Loucy (cell line): ENCODE data around the gene ALPK3.

Experiments used
- H2AFZ ChIP-seq: fragments of 200-600 bp; sonication (generic); 2 replicates; pipeline ENCODE4 v1.6.0; 2016; ENCODE audit warnings: antibody characterized with exemption, mild to moderate bottlenecking, low read length, moderate library complexity
- H3F3A ChIP-seq: fragments of 200-600 bp; 2 replicates; pipeline ENCODE4 v1.6.0; 2016; ENCODE audit warnings: antibody characterized with exemption, low read depth, mild to moderate bottlenecking
- H3K27me3 ChIP-seq: fragments of 200-600 bp; sonication (generic); 2 replicates; pipeline ENCODE4 v1.6.1; 2014; ENCODE audit warnings: low read length, mild to moderate bottlenecking; ENCODE audit not compliant: insufficient read depth, poor library complexity, severe bottlenecking
- H3K36me3 ChIP-seq: fragments of 200-600 bp; sonication (generic); 2 replicates; pipeline ENCODE4 v1.6.1; 2016; ENCODE audit warnings: low read length; ENCODE audit not compliant: insufficient read depth
- H3K4me1 ChIP-seq: fragments of 200-600 bp; sonication (generic); 2 replicates; pipeline ENCODE4 v1.5.1; 2014; ENCODE audit warnings: low read length, mild to moderate bottlenecking; ENCODE audit not compliant: insufficient read depth, poor library complexity, severe bottlenecking
- H3K4me2 ChIP-seq: fragments of 200-600 bp; sonication (generic); 2 replicates; pipeline ENCODE4 v1.6.0; 2014; ENCODE audit warnings: antibody characterized with exemption, low read length, low read depth, mild to moderate bottlenecking; ENCODE audit not compliant: poor library complexity, severe bottlenecking
- H3K4me3 ChIP-seq: fragments of 200-600 bp; sonication (generic); 2 replicates; pipeline ENCODE4 v1.5.1; 2014; ENCODE audit warnings: low read length, mild to moderate bottlenecking, mixed read lengths; ENCODE audit not compliant: poor library complexity, severe bottlenecking
- H3K79me2 ChIP-seq: fragments of 200-600 bp; sonication (generic); 2 replicates; pipeline ENCODE4 v1.6.1; 2014; ENCODE audit warnings: low read length; ENCODE audit not compliant: insufficient read depth
- H3K9ac ChIP-seq: fragments of 200-600 bp; sonication (generic); 2 replicates; pipeline ENCODE4 v1.6.0; 2014; ENCODE audit warnings: mild to moderate bottlenecking, low read depth, low read length, moderate library complexity; ENCODE audit not compliant: poor library complexity, severe bottlenecking
- H3K9me2 ChIP-seq: fragments of 200-600 bp; sonication (generic); replicated peaks from 2 replicates; pipeline ENCODE4 v1.6.1; 2016; ENCODE audit warnings: low read depth, low read length, mixed read lengths
- H3K9me3 ChIP-seq: fragments of 200-600 bp; sonication (generic); 2 replicates; pipeline ENCODE4 v1.6.1; 2014; ENCODE audit warnings: mild to moderate bottlenecking, antibody characterized with exemption, low read length, low read depth; ENCODE audit not compliant: insufficient read depth
- H4K20me1 ChIP-seq: fragments of 200-600 bp; sonication (generic); 2 replicates; pipeline ENCODE4 v1.6.0; 2014; ENCODE audit warnings: antibody characterized with exemption, low read length, mild to moderate bottlenecking; ENCODE audit not compliant: insufficient read depth, poor library complexity, severe bottlenecking
- CTCF ChIP-seq: fragments of 200-600 bp; sonication (generic); conservative IDR thresholded peaks from 2 replicates; pipeline ENCODE4 v1.5.1; 2014; ENCODE audit warnings: mild to moderate bottlenecking, antibody characterized with exemption, low read length
- EZH2phosphoT487 ChIP-seq: fragments of 200-600 bp; IDR thresholded peaks from 2 replicates; pipeline ENCODE4 v1.6.1; 2018; ENCODE audit warnings: antibody characterized with exemption, mild to moderate bottlenecking, moderate library complexity, borderline replicate concordance

The ALPK3 gene

DNA sequence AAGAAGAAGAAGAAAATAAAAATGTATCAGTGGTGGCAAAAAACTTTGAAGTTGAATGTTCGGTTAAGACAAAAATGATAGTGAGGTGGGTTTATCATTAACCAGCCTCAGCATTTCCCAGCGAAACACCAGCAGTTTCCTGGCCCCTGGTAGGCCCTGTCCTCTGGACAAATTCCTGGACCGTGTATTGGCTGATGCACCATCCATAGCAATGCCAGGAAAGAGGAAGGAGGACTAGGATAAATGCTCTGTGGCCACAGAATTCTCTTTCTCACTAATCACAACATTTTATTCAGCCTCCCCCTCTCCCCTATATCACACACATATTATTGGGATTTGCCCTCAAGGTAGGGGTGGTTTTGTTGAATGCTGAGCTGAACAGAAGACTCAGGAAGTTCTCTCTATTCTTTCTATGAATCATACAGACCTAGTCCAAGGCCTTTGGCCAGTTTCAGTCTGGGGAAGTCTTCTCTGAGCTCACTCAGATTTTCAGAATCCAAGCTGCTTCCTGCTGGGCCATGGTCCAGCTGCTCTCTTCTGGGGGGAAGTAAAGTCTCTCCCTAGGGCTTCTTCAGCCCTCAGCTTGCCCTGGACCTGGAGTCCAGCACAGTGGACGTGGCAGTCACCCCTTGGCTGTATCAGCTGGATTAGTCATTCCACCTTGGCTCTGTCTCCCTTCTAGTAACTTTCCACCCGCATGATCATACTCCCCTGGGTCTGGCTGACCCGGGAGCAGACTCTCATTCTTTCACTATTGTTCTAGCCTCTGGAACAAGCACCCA is 94.9 kb downstream of the ALPK3 start:
- Histone ChIP-seq H3F3A (no peaks in the 10 kb centered on the region), H3K36me3 (no peaks in the 10 kb centered on the region), H3K9ac (no peak overlapping the region), H2AFZ (no peak overlapping the region), H3K9me3 (no peaks in the 10 kb centered on the region), H3K9me2 (no peaks in the 10 kb centered on the region), H3K79me2 (no peaks in the 10 kb centered on the region), H3K4me1 (peaks cover 17% of the 10 kb centered on the region), H3K4me3 (no peak overlapping the region), H3K4me2 (no peak overlapping the region), H4K20me1 (no peaks in the 10 kb centered on the region), H3K27me3 (no peaks in the 10 kb centered on the region)
- TF ChIP-seq EZH2phosphoT487 (no peak), CTCF (no peak)

GRCh38 chr15:84913360-84913723 is 96.2 kb downstream of the ALPK3 start:
- Histone ChIP-seq H3K9me2 (no peaks in the 10 kb centered on the region), H4K20me1 (no peaks in the 10 kb centered on the region), H3K4me1 (peaks cover 17% of the 10 kb centered on the region), H3K36me3 (no peaks in the 10 kb centered on the region), H2AFZ (no peak overlapping the region), H3K9ac (no peak overlapping the region), H3K79me2 (no peaks in the 10 kb centered on the region), H3K4me3 (no peak overlapping the region), H3K27me3 (no peaks in the 10 kb centered on the region), H3K4me2 (no peak overlapping the region), H3F3A (no peaks in the 10 kb centered on the region), H3K9me3 (no peaks in the 10 kb centered on the region)
- TF ChIP-seq CTCF: no peak
- TF ChIP-seq EZH2phosphoT487: no peak

- H3K9ac ChIP-seq: peak overlapping the region; percentile 1
- no peaks in the 10 kb centered on the region for H3K27me3 ChIP-seq
- H3F3A ChIP-seq: no peaks in the 10 kb centered on the region
- peaks cover 17% of the 10 kb centered on the region for H3K4me1 ChIP-seq
- H3K79me2 ChIP-seq: no peaks in the 10 kb centered on the region
- no peaks in the 10 kb centered on the region for H3K9me3 ChIP-seq
- no peaks in the 10 kb centered on the region for H3K36me3 ChIP-seq
- TF ChIP-seq EZH2phosphoT487 (no peak), CTCF (no peak)
- H3K4me3 ChIP-seq: no peak overlapping the region
- no peaks in the 10 kb centered on the region for H4K20me1 ChIP-seq
- H3K4me2 ChIP-seq: peak overlapping the region; percentile 56
- H3K9me2 ChIP-seq: no peaks in the 10 kb centered on the region
- H2AFZ ChIP-seq: peak overlapping the region; percentile 44; the same call in 1 of the 2 replicates
Measured at GRCh38 chr15:84914351-84914750, 97.2 kb downstream of the ALPK3 start.
